Chondrocyte (in vitro differentiated cells): Measurements from ENCODE around the gene TAF1C. TPM values are rescaled to one million over a fixed set of nuclear protein-coding genes. Genes with fewer than 3 reads are reported as not detected.

Source experiments
- DNase-seq: peaks from one replicate; pipeline ENCODE4 v3.0.0; 2021; ENCODE audit warnings: mixed read lengths, low spot score
- H3K27ac Mint-ChIP-seq: one replicate; pipeline ENCODE4 v1.8.0; 2021; ENCODE audit warnings: mild to moderate bottlenecking, moderate library complexity, mixed read lengths; ENCODE audit not compliant: unreplicated experiment
- H3K27me3 Mint-ChIP-seq: 2 replicates; pipeline ENCODE4 v1.8.0; 2021; ENCODE audit warnings: low read depth, mixed read lengths
- H3K36me3 Mint-ChIP-seq: 2 replicates; pipeline ENCODE4 v1.8.0; 2021; ENCODE audit warnings: low read depth, mixed read lengths
- H3K4me1 Mint-ChIP-seq: 2 replicates; pipeline ENCODE4 v1.8.0; 2021; ENCODE audit warnings: low read depth, mild to moderate bottlenecking, mixed read lengths
- H3K4me3 Mint-ChIP-seq: one replicate; pipeline ENCODE4 v1.8.0; 2021; ENCODE audit warnings: mild to moderate bottlenecking, moderate library complexity, mixed read lengths; ENCODE audit not compliant: unreplicated experiment
- H3K9me3 Mint-ChIP-seq: 2 replicates; pipeline ENCODE4 v1.8.0; 2021; ENCODE audit warnings: low read depth, mixed read lengths
- CTCF ChIP-seq: fragments of 200-600 bp; sonication (generic); IDR thresholded peaks from 2 replicates; pipeline ENCODE4 v1.5.0; 2021; ENCODE audit warnings: antibody characterized with exemption, mild to moderate bottlenecking, moderate library complexity
- long read RNA-seq: library from polyadenylated mRNA; stranded (forward); transcript quantifications from one replicate; pipeline ENCODE4 v2.0.0, GENCODE V29; 2021
- total RNA-seq: library from RNA; stranded (reverse); gene quantifications from 3 replicates; pipeline ENCODE4 v1.2.1, GENCODE V29; 2021

Gene TAF1C
- total RNA-seq: 22.2 to 33.9 TPM (median 26.9 TPM) in 3 replicates
- long read RNA-seq, full-length matches to known transcripts: 4 of 54 reads
- long read RNA-seq, partial matches to known transcripts: 13 of 54 reads
- long read RNA-seq, other reads (novel, unspliced or antisense): 37 of 54 reads

GRCh38 chr16:84186685-84187437 lies at the start of gene TAF1C:
TSS of gene TAF1C (minus strand) at chr16:84187057. CDS start at chr16:84184988, 2,069 bp downstream.
- H3K9me3 Mint-ChIP-seq: no peaks in the 10 kb centered on the region
- no peak for DNase-seq
- H3K27me3 Mint-ChIP-seq: no peaks in the 10 kb centered on the region
- H3K27ac Mint-ChIP-seq: peak within 1 kb of the TSS; percentile 77
- peak; percentile 94 for TF ChIP-seq CTCF
- H3K4me1 Mint-ChIP-seq: peaks cover 24% of the 10 kb centered on the region
- peaks cover 5% of the 10 kb centered on the region for H3K36me3 Mint-ChIP-seq
- peak within 1 kb of the TSS; percentile 91 for H3K4me3 Mint-ChIP-seq

GRCh38 chr16:84234321-84235241 lies 47.7 kb upstream of the TAF1C start:
- peaks cover 74% of the 10 kb centered on the region for H3K27me3 Mint-ChIP-seq
- H3K9me3 Mint-ChIP-seq: no peaks in the 10 kb centered on the region
- no peak for DNase-seq
- no peak overlapping the region for H3K4me3 Mint-ChIP-seq
- no peak for TF ChIP-seq CTCF
- no peaks in the 10 kb centered on the region for H3K4me1 Mint-ChIP-seq
- no peak overlapping the region for H3K27ac Mint-ChIP-seq
- no peaks in the 10 kb centered on the region for H3K36me3 Mint-ChIP-seq

GRCh38 chr16:84233748-84234147 lies 46.9 kb upstream of the TAF1C start:
- Mint-ChIP-seq H3K27ac (no peak overlapping the region), H3K27me3 (peaks cover 65% of the 10 kb centered on the region), H3K4me3 (no peak overlapping the region), H3K9me3 (no peaks in the 10 kb centered on the region), H3K4me1 (peaks cover 2% of the 10 kb centered on the region), H3K36me3 (no peaks in the 10 kb centered on the region)
- DNase-seq: no peak
- TF ChIP-seq CTCF: no peak

GRCh38 chr16:84232969-84233368 lies 46.1 kb upstream of the TAF1C start:
- no peak for DNase-seq
- no peak overlapping the region for H3K4me3 Mint-ChIP-seq
- no peaks in the 10 kb centered on the region for H3K9me3 Mint-ChIP-seq
- no peak for TF ChIP-seq CTCF
- H3K27me3 Mint-ChIP-seq: peaks cover 64% of the 10 kb centered on the region
- H3K27ac Mint-ChIP-seq: no peak overlapping the region
- H3K4me1 Mint-ChIP-seq: peaks cover 9% of the 10 kb centered on the region
- no peaks in the 10 kb centered on the region for H3K36me3 Mint-ChIP-seq

GRCh38 chr16:84232060-84232459 lies 45.2 kb upstream of the TAF1C start:
- no peak overlapping the region for H3K27ac Mint-ChIP-seq
- peaks cover 16% of the 10 kb centered on the region for H3K4me1 Mint-ChIP-seq
- no peak overlapping the region for H3K4me3 Mint-ChIP-seq
- TF ChIP-seq CTCF: no peak
- no peak for DNase-seq
- no peaks in the 10 kb centered on the region for H3K36me3 Mint-ChIP-seq
- H3K9me3 Mint-ChIP-seq: no peaks in the 10 kb centered on the region
- peaks cover 55% of the 10 kb centered on the region for H3K27me3 Mint-ChIP-seq
